Measurements from ENCODE around the gene RAB7A.

RAB7A gene

DNA sequence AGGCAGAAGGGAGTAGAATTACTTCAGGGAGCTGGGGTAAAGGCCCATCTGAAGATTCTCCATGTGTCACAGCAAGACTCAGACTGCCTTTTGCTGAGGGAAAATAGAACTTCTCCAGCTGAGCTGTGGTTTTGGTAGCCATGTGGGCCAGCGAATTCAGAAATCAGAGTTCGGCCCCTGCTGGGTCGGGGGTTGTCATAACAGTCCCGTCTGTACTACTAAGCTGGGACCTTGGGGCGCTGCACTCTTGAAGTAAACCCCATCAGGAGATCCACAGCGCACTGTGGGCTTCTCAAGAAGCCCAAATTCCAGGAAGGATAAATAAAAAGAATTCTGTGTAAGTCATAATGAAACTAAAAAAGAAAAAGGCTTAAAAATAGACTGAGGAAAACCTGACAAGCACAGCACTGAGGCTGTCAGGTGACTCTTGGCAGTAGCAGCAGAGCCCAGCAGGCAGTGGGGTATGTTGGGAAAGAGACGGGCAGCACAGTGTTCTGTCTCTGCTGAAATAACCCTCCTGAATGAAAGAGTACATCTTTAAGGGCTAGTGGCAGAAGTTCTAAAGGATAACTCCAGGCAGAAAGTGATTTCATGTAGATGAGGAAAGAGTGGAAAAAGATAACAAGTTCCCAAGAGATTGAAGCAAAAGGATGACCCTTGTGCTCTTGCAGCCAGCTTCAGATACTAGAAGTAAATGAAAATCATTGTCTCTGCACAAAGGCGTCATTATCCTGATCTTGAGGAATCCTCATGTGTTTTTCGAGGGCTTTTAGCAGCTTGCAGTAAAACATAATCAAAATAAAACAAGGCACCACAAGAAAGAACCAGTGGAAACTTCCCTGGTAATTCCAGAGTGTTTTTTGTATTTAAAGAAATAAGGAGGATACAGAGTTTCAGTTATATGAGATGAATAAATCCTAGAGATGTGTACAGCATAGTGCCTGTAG is 74.5 kb downstream of the RAB7A start:
- no peak for DNase-seq (ENCODE audit: low read depth)
- no peak overlapping the region for H3K4me3 ChIP-seq (ENCODE audit: low read length)
- TF ChIP-seq, protein P1, sequence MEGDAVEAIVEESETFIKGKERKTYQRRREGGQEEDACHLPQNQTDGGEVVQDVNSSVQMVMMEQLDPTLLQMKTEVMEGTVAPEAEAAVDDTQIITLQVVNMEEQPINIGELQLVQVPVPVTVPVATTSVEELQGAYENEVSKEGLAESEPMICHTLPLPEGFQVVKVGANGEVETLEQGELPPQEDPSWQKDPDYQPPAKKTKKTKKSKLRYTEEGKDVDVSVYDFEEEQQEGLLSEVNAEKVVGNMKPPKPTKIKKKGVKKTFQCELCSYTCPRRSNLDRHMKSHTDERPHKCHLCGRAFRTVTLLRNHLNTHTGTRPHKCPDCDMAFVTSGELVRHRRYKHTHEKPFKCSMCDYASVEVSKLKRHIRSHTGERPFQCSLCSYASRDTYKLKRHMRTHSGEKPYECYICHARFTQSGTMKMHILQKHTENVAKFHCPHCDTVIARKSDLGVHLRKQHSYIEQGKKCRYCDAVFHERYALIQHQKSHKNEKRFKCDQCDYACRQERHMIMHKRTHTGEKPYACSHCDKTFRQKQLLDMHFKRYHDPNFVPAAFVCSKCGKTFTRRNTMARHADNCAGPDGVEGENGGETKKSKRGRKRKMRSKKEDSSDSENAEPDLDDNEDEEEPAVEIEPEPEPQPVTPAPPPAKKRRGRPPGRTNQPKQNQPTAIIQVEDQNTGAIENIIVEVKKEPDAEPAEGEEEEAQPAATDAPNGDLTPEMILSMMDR (conservative IDR thresholded peaks at IDR 0.05; ENCODE audit: low read depth, low read length) = no peak

DNA sequence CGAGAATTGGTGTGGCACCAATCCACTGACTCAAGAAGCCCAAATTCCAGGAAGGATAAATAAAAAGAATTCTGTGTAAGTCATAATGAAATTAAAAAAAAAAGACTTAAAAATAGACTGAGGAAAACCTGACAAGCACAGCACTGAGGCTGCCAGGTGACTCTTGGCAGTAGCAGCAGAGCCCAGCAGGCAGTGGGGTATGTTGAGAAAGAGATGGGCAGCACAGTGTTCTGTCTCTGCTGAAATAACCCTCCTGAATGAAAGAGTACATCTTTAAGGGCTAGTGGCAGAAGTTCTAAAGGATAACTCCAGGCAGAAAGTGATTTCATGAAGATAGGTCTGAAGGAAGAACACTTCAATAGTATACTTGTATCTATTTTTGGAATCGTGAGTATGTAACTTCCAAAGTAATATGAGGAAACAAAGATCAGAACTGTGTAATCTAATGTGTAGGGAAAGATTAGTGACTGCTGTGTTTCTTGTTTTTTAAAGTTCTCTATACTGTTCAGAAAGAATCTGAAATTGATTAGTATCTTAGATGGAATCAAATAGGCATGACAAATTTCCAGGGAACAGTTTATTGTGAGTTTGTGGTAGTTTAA is 75.9 kb downstream of the RAB7A start:
- H3K4me3 ChIP-seq (ENCODE audit: low read length) = no peak overlapping the region
- no peak for DNase-seq (ENCODE audit: low read depth)
- TF ChIP-seq, protein P1 (conservative IDR thresholded peaks at IDR 0.05; ENCODE audit: low read depth, low read length) = no peak

DNA sequence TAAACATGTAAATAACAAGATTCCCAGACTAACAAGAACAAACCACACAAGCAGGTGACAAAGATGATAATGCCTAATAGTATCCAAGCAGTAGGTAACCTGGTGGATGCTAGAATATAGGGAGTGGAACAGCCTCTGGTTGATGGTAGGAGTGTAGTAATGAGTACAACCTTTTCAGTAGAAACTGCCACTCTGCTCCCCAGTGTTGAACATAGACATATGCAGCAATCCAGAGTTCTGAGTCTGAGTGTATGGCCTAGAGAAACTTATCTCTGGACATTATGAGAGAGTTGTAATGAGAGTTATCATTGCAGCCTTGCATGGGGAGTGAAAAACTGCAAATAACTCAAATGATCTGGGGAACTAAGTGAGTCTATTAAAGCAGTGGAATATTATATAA is 77.3 kb downstream of the RAB7A start:
- TF ChIP-seq, protein P1 (conservative IDR thresholded peaks at IDR 0.05; ENCODE audit: low read depth, low read length) = no peak
- no peak overlapping the region for H3K4me3 ChIP-seq (ENCODE audit: low read length)
- no peak for DNase-seq (ENCODE audit: low read depth)

DNA sequence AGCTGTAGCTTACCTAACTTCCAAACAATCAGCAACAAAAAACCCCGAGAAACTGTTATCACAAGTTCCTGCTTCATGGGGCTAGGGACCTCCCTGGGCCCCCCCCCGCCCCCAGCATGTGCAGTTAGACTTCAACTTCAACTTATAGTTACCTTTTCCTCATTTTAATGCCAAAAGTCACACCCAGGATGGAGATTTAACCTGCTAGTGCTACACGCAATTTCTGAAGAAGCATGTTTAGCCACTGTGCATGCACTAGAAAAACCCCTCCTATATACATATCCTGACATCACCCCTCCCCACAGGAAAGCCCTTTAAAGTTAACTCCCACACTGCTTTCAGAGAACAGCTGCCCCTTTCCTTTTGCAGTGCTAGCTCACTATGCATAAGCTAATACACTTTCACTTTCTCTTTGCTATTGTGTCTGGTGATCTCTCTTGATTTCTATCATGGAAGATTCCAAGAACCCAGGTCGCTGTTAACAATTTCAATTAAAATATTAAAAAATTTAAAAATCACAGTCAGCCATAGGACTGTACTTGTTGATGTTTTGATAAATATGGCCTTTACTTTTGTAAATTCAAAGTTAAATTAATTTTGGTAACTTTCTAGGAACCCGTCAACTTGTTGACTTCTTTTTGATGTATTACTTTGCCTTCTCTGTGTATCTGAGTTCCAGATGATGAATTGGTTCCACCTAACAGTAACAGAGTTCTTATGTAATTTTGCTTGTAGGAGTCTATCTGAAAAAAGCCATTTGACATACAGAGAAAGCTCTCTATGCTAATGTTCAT is 78.2 kb downstream of the RAB7A start:
- TF ChIP-seq, protein P1 (conservative IDR thresholded peaks at IDR 0.05; ENCODE audit: low read depth, low read length) = no peak
- H3K4me3 ChIP-seq (ENCODE audit: low read length) = no peak overlapping the region
- DNase-seq (ENCODE audit: low read depth) = no peak

DNA sequence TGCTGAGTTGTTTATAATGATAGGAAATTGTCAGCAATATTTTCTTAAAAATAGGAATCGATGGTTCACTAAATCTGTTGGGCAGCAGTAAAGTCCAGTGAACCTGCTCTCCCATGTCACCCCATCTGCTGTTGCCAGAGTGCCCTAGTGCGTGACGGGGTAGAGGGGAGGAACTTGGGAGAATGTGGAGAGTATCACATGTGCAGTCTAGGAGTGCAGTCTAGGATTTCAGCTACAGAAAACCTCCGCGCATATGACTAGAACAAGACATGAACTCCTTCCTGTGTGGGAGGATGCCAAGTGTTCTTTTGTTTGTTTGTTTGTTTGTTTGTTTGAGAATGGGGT is 78.8 kb downstream of the RAB7A start:
- DNase-seq (ENCODE audit: low read depth) = no peak
- H3K4me3 ChIP-seq (ENCODE audit: low read length) = no peak overlapping the region
- TF ChIP-seq, protein P1 (conservative IDR thresholded peaks at IDR 0.05; ENCODE audit: low read depth, low read length) = no peak

DNA sequence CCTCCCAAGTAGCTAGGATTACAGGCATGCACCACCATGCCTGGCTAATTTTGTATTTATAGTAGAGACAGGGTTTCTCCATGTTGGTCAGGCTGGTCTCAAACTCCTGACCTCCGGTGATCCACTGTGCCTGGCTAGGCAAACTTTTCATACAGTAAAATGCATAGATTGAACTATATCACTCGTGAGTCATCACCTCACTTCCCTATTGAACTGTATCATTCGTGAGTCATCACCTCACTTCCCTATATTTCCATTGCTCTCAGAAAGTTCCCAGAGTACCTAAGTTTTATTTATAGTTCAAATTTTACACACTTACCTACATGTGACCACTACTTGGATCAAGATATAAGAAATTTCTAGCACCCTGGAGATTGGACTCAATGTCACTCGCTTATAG is 79.8 kb downstream of the RAB7A start:
- H3K4me3 ChIP-seq (ENCODE audit: low read length) = no peak overlapping the region
- no peak for DNase-seq (ENCODE audit: low read depth)
- TF ChIP-seq, protein P1 (conservative IDR thresholded peaks at IDR 0.05; ENCODE audit: low read depth, low read length) = no peak

Measured in retinal pigment epithelial cell (primary cell).